HUES48 (cell line): ENCODE results near the gene GTF2A2.

Experiments used
- H3K27ac ChIP-seq: one replicate; pipeline ENCODE4 v1.7.0; 2013; ENCODE audit warnings: low read depth, low read length, inconsistent platforms
- H3K27me3 ChIP-seq: 2 replicates; pipeline ENCODE4 v1.6.1; 2013; ENCODE audit warnings: mild to moderate bottlenecking, low read length; ENCODE audit not compliant: control insufficient read depth, insufficient read depth
- H3K36me3 ChIP-seq: 2 replicates; pipeline ENCODE4 v1.6.1; 2013; ENCODE audit warnings: low read length; ENCODE audit not compliant: control insufficient read depth, insufficient read depth
- H3K4me1 ChIP-seq: 2 replicates; pipeline ENCODE4 v1.6.1; 2013; ENCODE audit warnings: mild to moderate bottlenecking, low read length; ENCODE audit not compliant: control insufficient read depth, insufficient read depth
- H3K4me3 ChIP-seq: 2 replicates; pipeline ENCODE4 v1.5.1; 2013; ENCODE audit warnings: mild to moderate bottlenecking, low read depth, low read length
- H3K9ac ChIP-seq: 2 replicates; pipeline ENCODE4 v1.6.1; 2013; ENCODE audit warnings: mild to moderate bottlenecking, low read depth, low read length, moderate library complexity
- H3K9me3 ChIP-seq: 2 replicates; pipeline ENCODE4 v1.6.1; 2013; ENCODE audit warnings: low read length; ENCODE audit not compliant: control insufficient read depth, insufficient read depth

The GTF2A2 gene

GRCh38 chr15:59636184-59636583, 21.1 kb downstream of the GTF2A2 start:
- Histone ChIP-seq H3K4me3 (no peak overlapping the region), H3K9ac (no peak overlapping the region), H3K4me1 (no peaks in the 10 kb centered on the region), H3K9me3 (no peaks in the 10 kb centered on the region), H3K36me3 (peaks cover 29% of the 10 kb centered on the region), H3K27ac (no peak overlapping the region), H3K27me3 (no peaks in the 10 kb centered on the region)

DNA sequence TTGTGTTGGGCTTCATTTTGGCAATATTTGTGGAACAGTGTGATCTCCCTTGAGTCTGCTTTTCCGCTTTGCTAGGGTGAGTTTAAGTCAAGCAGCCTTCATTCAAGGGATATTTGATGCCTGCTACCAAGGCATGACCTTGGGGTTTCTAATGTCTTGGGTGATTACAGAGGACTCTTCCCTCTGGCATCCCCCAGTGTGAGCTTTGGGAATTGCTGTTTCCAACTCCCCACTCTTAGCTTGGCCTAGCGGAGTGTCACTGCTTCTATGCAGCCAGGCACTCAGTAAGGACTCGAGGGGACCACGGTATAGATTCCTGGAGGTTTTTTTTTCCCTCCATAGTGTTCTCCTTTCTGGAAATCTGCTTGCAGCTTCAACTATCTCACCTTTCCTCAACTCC, 24.6 kb downstream of the GTF2A2 start:
- peaks cover under 1% of the 10 kb centered on the region; the same call in 1 of the 2 replicates for H3K36me3 ChIP-seq
- no peaks in the 10 kb centered on the region for H3K9me3 ChIP-seq

GRCh38 chr15:59622289-59622688, 35.0 kb downstream of the GTF2A2 start:
- Histone ChIP-seq H3K27me3 (no peaks in the 10 kb centered on the region), H3K4me3 (no peak overlapping the region), H3K27ac (no peak overlapping the region), H3K4me1 (no peaks in the 10 kb centered on the region), H3K9ac (no peak overlapping the region), H3K9me3 (no peaks in the 10 kb centered on the region), H3K36me3 (no peaks in the 10 kb centered on the region)

More for the DNA sequence above, 24.6 kb downstream of the GTF2A2 start:
- Histone ChIP-seq H3K4me3 (no peak overlapping the region), H3K27ac (no peak overlapping the region), H3K27me3 (no peaks in the 10 kb centered on the region), H3K9ac (no peak overlapping the region), H3K4me1 (no peaks in the 10 kb centered on the region)

GRCh38 chr15:59618406-59618805, 38.9 kb downstream of the GTF2A2 start:
- no peaks in the 10 kb centered on the region for H3K4me1 ChIP-seq
- H3K9ac ChIP-seq, result no peak overlapping the region
- no peak overlapping the region for H3K4me3 ChIP-seq
- H3K27me3 ChIP-seq, result no peaks in the 10 kb centered on the region
- no peaks in the 10 kb centered on the region for H3K9me3 ChIP-seq
- H3K27ac ChIP-seq, result no peak overlapping the region
- H3K36me3 ChIP-seq, result no peaks in the 10 kb centered on the region

DNA sequence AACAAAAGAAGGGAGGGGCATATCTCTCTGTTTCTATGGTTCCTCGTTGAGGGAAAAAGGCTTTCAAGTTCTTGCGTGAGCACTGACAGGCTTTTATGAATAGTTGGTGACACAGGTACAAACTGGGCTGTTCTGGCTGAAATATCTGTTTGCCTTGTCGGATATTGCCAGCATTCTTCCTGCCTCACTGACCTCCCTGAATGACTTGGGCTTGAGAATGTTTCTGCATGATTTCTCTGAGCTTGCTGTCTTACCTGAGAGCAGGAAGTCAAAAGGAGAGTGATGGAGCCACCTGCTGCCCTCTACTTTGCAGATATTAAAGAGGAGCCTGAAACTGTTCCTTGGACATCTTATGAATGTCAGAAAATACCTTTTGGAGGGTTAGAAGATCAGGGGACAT, 40.9 kb downstream of the GTF2A2 start:
- Histone ChIP-seq H3K4me3 (no peak overlapping the region), H3K27ac (no peak overlapping the region), H3K9me3 (no peaks in the 10 kb centered on the region), H3K4me1 (no peaks in the 10 kb centered on the region), H3K36me3 (no peaks in the 10 kb centered on the region), H3K9ac (no peak overlapping the region), H3K27me3 (0 out of 2 replicates have a peak, but pooled peaks cover 2% of the 10 kb centered on the region)

DNA sequence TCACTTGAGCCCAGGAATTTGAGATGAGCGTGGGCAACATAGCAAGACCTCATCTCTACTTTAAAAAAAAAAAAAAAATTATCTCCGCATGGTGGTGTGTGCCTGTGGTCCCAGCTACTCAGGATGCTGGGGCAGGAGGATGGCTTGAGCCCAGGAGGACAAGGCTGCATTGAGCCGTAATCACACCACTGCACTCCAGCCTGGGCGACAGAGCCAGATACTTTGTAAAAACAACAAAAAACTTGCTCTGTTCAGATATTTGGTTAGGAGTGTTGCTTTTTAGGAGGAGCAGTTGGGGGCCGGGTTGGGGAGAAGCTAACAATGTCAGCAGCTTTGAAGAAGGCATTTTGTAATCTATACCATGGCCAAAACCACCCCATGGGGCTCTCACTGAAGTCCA, 41.7 kb downstream of the GTF2A2 start:
- Histone ChIP-seq H3K9me3 (no peaks in the 10 kb centered on the region), H3K4me3 (no peak overlapping the region), H3K27ac (no peak overlapping the region), H3K36me3 (no peaks in the 10 kb centered on the region), H3K9ac (no peak overlapping the region), H3K4me1 (no peaks in the 10 kb centered on the region), H3K27me3 (0 out of 2 replicates have a peak, but pooled peaks cover 2% of the 10 kb centered on the region)

- Histone ChIP-seq H3K27me3 (0 out of 2 replicates have a peak, but pooled peaks cover 2% of the 10 kb centered on the region), H3K36me3 (no peaks in the 10 kb centered on the region), H3K4me1 (no peaks in the 10 kb centered on the region), H3K27ac (no peak overlapping the region), H3K9me3 (no peaks in the 10 kb centered on the region), H3K4me3 (no peak overlapping the region), H3K9ac (no peak overlapping the region)
Measured at GRCh38 chr15:59614153-59614552, 43.2 kb downstream of the GTF2A2 start.

GRCh38 chr15:59611276-59612260, 45.7 kb downstream of the GTF2A2 start, which contains the start of gene GCNT3:
TSS of gene GCNT3 (plus strand) at chr15:59611783. CDS start at chr15:59618239, 6,456 bp downstream.
- H3K9me3 ChIP-seq, result no peaks in the 10 kb centered on the region
- no peak within 1 kb of the TSS for H3K4me3 ChIP-seq
- H3K27ac ChIP-seq, result no peak within 1 kb of the TSS
- H3K9ac ChIP-seq, result no peak within 1 kb of the TSS
- no peaks in the 10 kb centered on the region for H3K36me3 ChIP-seq
- 0 out of 2 replicates have a peak, but pooled peaks cover 2% of the 10 kb centered on the region for H3K27me3 ChIP-seq
- no peaks in the 10 kb centered on the region for H3K4me1 ChIP-seq

DNA sequence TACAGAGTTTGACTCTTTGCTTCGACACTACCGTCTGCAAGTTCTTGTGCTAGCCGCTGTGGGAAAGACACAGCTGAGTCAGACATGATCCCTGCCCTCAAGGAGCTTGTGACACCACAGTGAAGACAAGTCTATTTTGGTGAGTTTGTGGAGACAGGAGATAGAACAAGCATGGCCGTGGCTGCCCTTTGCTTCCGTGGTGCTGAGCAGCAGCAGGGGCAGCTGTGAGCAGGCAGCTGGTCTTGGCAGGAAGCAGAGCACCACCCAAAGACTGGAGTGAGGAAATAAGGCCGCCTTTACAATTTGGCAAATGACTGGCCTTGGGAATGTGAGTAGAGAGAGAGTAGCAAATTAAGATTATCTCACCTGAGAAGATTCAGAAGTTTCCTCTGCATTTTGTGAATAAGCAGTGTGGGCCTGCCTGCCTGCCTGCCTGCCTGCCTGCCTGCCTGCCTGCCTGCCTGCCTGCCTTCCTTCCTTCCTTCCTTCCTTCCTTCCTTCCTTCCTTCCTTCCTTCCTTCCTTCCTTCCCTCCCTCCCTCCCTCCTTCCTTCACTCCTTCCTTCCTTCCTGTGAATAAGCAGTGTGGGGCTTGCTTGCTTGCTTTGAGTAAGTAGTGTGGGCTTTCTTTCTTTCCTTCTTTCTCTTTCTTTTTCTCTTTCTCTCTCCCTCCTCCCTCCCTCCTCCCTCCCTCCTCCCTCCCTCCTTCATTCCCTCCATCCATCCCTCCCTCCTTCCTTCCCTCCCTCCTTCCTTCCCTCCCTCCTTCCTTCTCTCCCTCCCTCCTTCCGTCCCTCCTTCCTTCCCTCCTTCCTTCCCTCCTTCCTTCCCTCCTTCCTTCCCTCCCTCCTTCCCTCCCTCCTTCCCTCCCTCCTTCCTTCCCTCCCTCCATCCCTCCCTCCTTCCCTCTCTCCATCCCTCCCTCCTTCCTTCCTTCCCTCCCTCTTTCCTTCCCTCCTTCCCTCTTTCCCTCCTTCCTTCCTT, 47.3 kb downstream of the GTF2A2 start:
- Histone ChIP-seq H3K4me1 (no peaks in the 10 kb centered on the region), H3K27me3 (0 out of 2 replicates have a peak, but pooled peaks cover 2% of the 10 kb centered on the region), H3K4me3 (no peak overlapping the region), H3K36me3 (no peaks in the 10 kb centered on the region), H3K9me3 (no peaks in the 10 kb centered on the region), H3K9ac (no peak overlapping the region), H3K27ac (no peak overlapping the region)

GRCh38 chr15:59605994-59606393, 51.3 kb downstream of the GTF2A2 start:
- no peaks in the 10 kb centered on the region for H3K36me3 ChIP-seq
- H3K27me3 ChIP-seq, result no peaks in the 10 kb centered on the region
- H3K4me3 ChIP-seq, result no peak overlapping the region
- H3K9ac ChIP-seq, result no peak overlapping the region
- no peak overlapping the region for H3K27ac ChIP-seq
- H3K9me3 ChIP-seq, result no peaks in the 10 kb centered on the region
- H3K4me1 ChIP-seq, result no peaks in the 10 kb centered on the region
